ENCODE data around the gene NEU4.

DNA sequence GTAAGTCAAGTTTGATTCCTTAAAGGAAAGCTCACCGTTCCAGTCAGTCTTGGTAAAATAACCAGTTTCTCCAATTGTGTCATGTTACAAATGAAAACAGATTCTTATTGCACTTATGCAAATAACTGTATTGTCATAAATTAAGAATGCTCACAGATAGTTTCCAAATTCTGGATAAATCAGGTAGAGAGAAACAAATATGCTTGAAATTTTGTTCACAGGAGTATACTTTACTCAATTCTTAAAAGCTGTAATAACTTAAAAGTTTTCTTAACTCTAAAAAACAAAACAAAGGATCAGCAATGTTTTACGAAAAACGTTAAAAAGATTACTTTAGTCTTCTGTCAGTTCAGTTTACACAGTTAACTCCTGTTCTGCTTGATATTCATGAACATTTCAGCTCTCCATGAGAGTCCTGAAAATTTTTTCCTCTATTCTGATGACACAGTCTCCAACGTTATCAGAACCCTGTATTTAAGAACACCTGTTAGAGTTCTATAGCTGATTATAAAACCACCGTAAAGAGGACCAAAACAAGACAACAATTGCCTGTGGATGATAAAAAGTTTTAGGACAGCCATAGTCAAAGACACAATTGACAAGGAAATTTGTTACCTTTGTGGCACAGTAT is 27.9 kb upstream of the NEU4 start:
- TF ChIP-seq ZNF146 (CRISPR knock-in tag; IDR thresholded peaks at IDR 0.05; ENCODE audit: unreplicated experiment) (no peak), CEBPG (CRISPR knock-in tag; IDR thresholded peaks at IDR 0.05) (no peak), CEBPG (tag; conservative IDR thresholded peaks at IDR 0.05 in 1 of 2, IDR thresholded peaks at IDR 0.05 in 1 of 2) (no peak)

All from K562 (cell line).